ENCODE results near the gene CHRNA1. TPM values are rescaled to one million over a fixed set of nuclear protein-coding genes. Genes with fewer than 3 reads are reported as not detected.

CHRNA1 gene
- total and polyA plus RNA-seq, 12 donors: 0.37 TPM; not detected in 11

DNA sequence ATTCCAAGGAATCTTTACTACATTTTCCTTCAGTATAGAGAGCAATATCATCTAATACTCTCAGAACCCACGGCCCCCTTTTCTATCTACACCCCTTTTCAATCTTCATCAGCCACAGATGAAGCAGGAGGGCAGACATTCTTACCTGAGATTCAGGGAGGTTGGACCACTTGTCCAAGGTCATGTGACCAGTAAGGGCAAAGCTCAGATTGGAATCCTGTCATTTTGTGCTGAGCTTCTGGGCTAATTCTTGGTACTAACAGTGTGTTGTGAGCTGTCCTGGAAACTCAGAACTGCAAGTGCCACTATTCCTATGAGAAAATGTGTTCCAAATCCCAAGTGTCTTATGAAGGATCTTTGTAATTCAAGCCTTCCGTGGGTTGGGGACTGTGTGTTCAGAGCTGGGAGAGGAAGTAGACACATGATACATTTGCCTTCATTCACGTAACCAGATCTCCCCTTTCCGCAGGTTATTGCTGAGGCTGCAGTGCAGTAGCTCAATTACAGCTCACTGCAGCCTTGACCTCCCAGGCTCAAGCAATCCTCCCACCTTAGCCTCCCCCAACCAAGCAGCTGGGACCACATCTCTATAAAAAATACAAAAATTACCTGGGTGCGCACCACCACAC lies 3.3 kb downstream of the CHRNA1 start:
- no peak for DNase-seq
- H3K27ac ChIP-seq: no peak overlapping the region
- H3K27me3 ChIP-seq: no peaks in the 10 kb centered on the region
- H3K9me3 ChIP-seq (replicated peaks in 1 of 3): no peaks in the 10 kb centered on the region
- 85 to 90% (median 88%) methylated on average over 5 of the region's 5 CpGs for WGBS, 4 donors
- no peak overlapping the region for H3K4me3 ChIP-seq
- intact Hi-C loops (cut with DNase I): no loop called here
- no peaks in the 10 kb centered on the region for H3K4me1 ChIP-seq (replicated peaks in 1 of 2)
- TF ChIP-seq, protein P1, sequence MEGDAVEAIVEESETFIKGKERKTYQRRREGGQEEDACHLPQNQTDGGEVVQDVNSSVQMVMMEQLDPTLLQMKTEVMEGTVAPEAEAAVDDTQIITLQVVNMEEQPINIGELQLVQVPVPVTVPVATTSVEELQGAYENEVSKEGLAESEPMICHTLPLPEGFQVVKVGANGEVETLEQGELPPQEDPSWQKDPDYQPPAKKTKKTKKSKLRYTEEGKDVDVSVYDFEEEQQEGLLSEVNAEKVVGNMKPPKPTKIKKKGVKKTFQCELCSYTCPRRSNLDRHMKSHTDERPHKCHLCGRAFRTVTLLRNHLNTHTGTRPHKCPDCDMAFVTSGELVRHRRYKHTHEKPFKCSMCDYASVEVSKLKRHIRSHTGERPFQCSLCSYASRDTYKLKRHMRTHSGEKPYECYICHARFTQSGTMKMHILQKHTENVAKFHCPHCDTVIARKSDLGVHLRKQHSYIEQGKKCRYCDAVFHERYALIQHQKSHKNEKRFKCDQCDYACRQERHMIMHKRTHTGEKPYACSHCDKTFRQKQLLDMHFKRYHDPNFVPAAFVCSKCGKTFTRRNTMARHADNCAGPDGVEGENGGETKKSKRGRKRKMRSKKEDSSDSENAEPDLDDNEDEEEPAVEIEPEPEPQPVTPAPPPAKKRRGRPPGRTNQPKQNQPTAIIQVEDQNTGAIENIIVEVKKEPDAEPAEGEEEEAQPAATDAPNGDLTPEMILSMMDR (IDR thresholded peaks at IDR 0.05): no peak
- no peak for TF ChIP-seq POLR2A (IDR thresholded peaks at IDR 0.05)
- H3K36me3 ChIP-seq (replicated peaks in 1 of 2): no peaks in the 10 kb centered on the region

DNA sequence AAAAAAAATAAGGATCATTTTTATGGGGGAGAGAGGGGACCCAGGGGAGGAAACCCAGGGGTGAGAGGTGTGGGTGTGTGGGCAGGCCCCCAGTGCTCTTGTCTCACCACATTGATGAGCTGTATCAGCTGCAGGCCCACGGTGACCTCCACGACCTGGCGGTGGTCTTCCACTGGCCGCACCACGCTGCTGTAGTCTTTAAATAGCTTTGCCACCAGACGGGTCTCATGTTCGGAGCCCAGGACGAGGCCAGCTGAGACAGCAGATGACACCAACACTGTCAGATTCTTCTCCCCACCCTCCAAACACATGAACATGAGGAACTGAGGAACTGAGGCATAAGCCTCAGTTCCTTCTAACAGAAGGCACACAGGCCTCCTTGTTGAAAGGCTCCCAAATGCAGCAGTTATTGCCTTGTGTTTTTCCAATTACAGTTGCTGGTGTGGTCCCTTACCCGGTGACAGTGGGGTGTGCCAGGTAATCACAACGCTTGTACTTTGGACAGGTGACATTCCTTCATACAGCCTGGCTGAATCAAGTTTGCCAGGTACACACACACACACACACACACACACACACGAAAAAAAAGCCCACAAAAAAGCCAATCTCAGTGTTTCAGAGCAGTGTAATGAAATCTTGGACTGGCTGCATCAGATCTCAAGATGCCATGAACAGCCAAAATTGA lies 4.7 kb downstream of the CHRNA1 start:
- no peak for TF ChIP-seq POLR2A (IDR thresholded peaks at IDR 0.05)
- TF ChIP-seq, protein P1 (IDR thresholded peaks at IDR 0.05): no peak
- intact Hi-C loops (cut with DNase I): no loop called here

DNA sequence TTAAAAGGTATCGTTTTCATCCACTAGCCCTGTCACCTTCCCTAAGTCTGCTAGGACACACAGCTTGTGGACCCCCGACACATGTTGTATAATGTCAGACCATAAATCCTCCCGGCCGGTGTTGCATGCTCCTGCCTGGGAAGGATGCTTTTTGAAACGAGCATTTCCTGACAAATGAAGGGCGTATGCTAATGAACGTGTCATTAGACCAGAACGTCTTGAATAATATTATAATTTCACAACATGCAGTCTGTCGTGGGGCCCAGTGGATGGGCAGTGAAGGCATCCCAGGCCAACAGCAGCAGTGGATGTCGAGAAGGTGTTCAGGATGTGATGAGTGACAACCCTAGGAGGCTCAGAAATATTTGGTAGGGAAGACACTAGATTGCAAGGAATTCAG lies 7.5 kb downstream of the CHRNA1 start:
- WGBS, 4 donors: 66 to 76% (median 68%) methylated on average over 10 of the region's 10 CpGs
- Histone ChIP-seq H3K36me3 (replicated peaks in 1 of 2) (no peaks in the 10 kb centered on the region), H3K4me3 (no peak overlapping the region), H3K4me1 (replicated peaks in 1 of 2) (no peaks in the 10 kb centered on the region), H3K27me3 (no peaks in the 10 kb centered on the region), H3K27ac (no peak overlapping the region), H3K9me3 (replicated peaks in 1 of 3) (no peaks in the 10 kb centered on the region)
- intact Hi-C loops (cut with DNase I): no loop called here
- TF ChIP-seq POLR2A (IDR thresholded peaks at IDR 0.05): no peak
- TF ChIP-seq, protein P1 (IDR thresholded peaks at IDR 0.05): no peak
- no peak for DNase-seq

More for the DNA sequence above, 4.7 kb downstream of the CHRNA1 start:
- H3K9me3 ChIP-seq (replicated peaks in 1 of 3): no peaks in the 10 kb centered on the region
- H3K36me3 ChIP-seq (replicated peaks in 1 of 2): no peaks in the 10 kb centered on the region
- no peaks in the 10 kb centered on the region for H3K4me1 ChIP-seq (replicated peaks in 1 of 2)
- H3K4me3 ChIP-seq: no peak overlapping the region
- WGBS, 4 donors: 78 to 86% (median 83%) methylated on average over 11 of the region's 11 CpGs
- no peak overlapping the region for H3K27ac ChIP-seq
- DNase-seq: no peak
- H3K27me3 ChIP-seq: no peaks in the 10 kb centered on the region

DNA sequence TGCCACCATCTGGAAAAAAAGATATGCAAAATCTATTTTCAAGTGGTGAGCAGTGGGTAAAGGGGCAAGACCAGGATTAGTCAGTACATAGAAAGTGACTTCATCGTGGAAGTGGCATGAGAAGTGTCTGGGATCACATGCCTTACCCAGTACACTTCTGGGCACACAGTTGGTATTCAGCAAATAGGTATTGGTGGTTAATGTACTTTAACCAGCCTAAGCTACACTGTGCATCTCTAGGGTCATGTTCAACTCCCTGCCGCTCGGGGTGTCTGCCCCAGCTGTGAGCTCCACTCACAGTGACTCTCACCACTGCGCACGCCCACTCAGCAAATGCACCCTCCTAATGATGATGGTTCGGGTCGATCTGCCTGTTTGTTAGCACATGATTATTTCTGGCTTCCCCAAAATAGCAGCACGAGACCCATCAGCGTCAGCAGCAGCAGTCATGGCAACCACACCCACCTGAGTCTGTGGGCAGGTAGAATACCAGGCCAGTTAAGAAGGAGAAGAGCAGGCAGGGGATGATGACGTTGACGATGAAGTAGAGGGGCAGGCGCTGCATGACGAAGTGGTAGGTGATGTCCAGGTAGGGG lies 11.1 kb downstream of the CHRNA1 start:
- TF ChIP-seq, protein P1 (IDR thresholded peaks at IDR 0.05): no peak
- TF ChIP-seq POLR2A (IDR thresholded peaks at IDR 0.05): no peak
- Histone ChIP-seq H3K36me3 (replicated peaks in 1 of 2) (no peaks in the 10 kb centered on the region), H3K27me3 (no peaks in the 10 kb centered on the region), H3K9me3 (replicated peaks in 1 of 3) (no peaks in the 10 kb centered on the region), H3K27ac (no peak overlapping the region), H3K4me3 (no peak overlapping the region), H3K4me1 (replicated peaks in 1 of 2) (no peaks in the 10 kb centered on the region)
- DNase-seq: no peak
- intact Hi-C loops (cut with DNase I): no loop called here
- 87 to 92% (median 89%) methylated on average over 13 of the region's 13 CpGs for WGBS, 4 donors

Measured in adrenal gland (tissue), 12 donors.